Endodermal cell (in vitro differentiated cells): ENCODE measurements around the gene MYO18B. TPM values are rescaled to one million over a fixed set of nuclear protein-coding genes. Genes with fewer than 3 reads are reported as not detected.
A peak's percentile ranks its signal among the peaks of the same experiment; 100 is the strongest.

ENCODE experiments used
- DNase-seq: peaks from one replicate; pipeline ENCODE4 v3.0.0-alpha.2; 2017
- H3K27ac ChIP-seq: 2 replicates; pipeline ENCODE4 v1.5.1; 2013; ENCODE audit warnings: mild to moderate bottlenecking, low read depth, low read length, moderate library complexity
- H3K27me3 ChIP-seq: 2 replicates; pipeline ENCODE4 v1.6.1; 2013; ENCODE audit warnings: mild to moderate bottlenecking, low read length, moderate library complexity; ENCODE audit not compliant: insufficient read depth, control insufficient read depth, poor library complexity, severe bottlenecking
- H3K36me3 ChIP-seq: 2 replicates; pipeline ENCODE4 v1.7.0; 2013; ENCODE audit warnings: mild to moderate bottlenecking, low read length, moderate library complexity; ENCODE audit not compliant: control insufficient read depth, insufficient read depth
- H3K4me1 ChIP-seq: one replicate; pipeline ENCODE4 v1.7.0; 2013; ENCODE audit warnings: low read length; ENCODE audit not compliant: control insufficient read depth, insufficient read depth
- H3K4me3 ChIP-seq: 2 replicates; pipeline ENCODE4 v1.5.1; 2013; ENCODE audit warnings: mild to moderate bottlenecking, low read length, moderate library complexity
- H3K9ac ChIP-seq: 2 replicates; pipeline ENCODE4 v1.6.1; 2013; ENCODE audit warnings: mild to moderate bottlenecking, low read length, moderate library complexity; ENCODE audit not compliant: poor library complexity, severe bottlenecking; ENCODE audit errors: extremely low read depth
- H3K9me3 ChIP-seq: 2 replicates; pipeline ENCODE4 v1.6.1; 2013; ENCODE audit warnings: mild to moderate bottlenecking, low read length, moderate library complexity; ENCODE audit not compliant: control insufficient read depth
- H3K27ac Mint-ChIP-seq: 2 replicates; pipeline ENCODE4 v1.8.0; 2020; ENCODE audit warnings: mixed read lengths
- H3K27me3 Mint-ChIP-seq: 2 replicates; pipeline ENCODE4 v1.8.0; 2021; ENCODE audit warnings: mild to moderate bottlenecking, mixed read lengths; ENCODE audit not compliant: insufficient read depth
- H3K36me3 Mint-ChIP-seq: 2 replicates; pipeline ENCODE4 v1.8.0; 2020; ENCODE audit warnings: low read depth, mixed read lengths
- H3K4me1 Mint-ChIP-seq: 2 replicates; pipeline ENCODE4 v1.8.0; 2020; ENCODE audit warnings: mixed read lengths
- H3K4me3 Mint-ChIP-seq: 2 replicates; pipeline ENCODE4 v1.8.0; 2020; ENCODE audit warnings: mild to moderate bottlenecking, moderate library complexity, mixed read lengths
- H3K9me3 Mint-ChIP-seq: 2 replicates; pipeline ENCODE4 v1.8.0; 2020; ENCODE audit warnings: mild to moderate bottlenecking, mixed read lengths
- CTCF ChIP-seq: fragments of 200-600 bp; sonication (generic); conservative IDR thresholded peaks from 2 replicates; pipeline ENCODE4 v1.5.0; 2021; ENCODE audit warnings: antibody characterized with exemption, mild to moderate bottlenecking
- whole genome bisulfite sequencing, 2 experiments: methylation state at CpG; one replicate each; pipeline versions ENCODE4 v1.1.5 to v1.1.7; 2013; ENCODE audit warnings: missing lambda C conversion rate in 2 of 2, mixed read lengths in 1 of 2; ENCODE audit not compliant: insufficient coverage in 1 of 2, insufficient read length in 1 of 2; 5-methylcytosine and 5-hydroxymethylcytosine counted together
- total RNA-seq, 2 donors: library from RNA; stranded (reverse); fragmentation: NEBNext Ultra II Directional in 1 of 2; extraction: Animal tissue kit (Norgen Biotek cat#: 25700) in 1 of 2; gene quantifications; 2 replicates in 1 of 2; 3 replicates in 1 of 2; pipeline ENCODE4 v1.2.1, GENCODE V29; 2021

The MYO18B gene
- total RNA-seq, 2 donors from 2014 or later: 0.77 to 0.84 TPM

GRCh38 chr22:25966448-25966913 is 224.5 kb downstream of the MYO18B start:
- Mint-ChIP-seq H3K36me3 (peaks cover 2% of the 10 kb centered on the region), H3K27ac (peak overlapping the region; percentile 26), H3K4me1 (peaks cover 13% of the 10 kb centered on the region), H3K4me3 (peak overlapping the region; percentile 2), H3K27me3 (no peaks in the 10 kb centered on the region), H3K9me3 (peaks cover 15% of the 10 kb centered on the region)
- Histone ChIP-seq H3K36me3 (no peaks in the 10 kb centered on the region), H3K27ac (no peak overlapping the region), H3K9ac (no peak overlapping the region), H3K4me3 (peak overlapping the region; percentile 34), H3K27me3 (no peaks in the 10 kb centered on the region), H3K4me1 (peaks cover 12% of the 10 kb centered on the region), H3K9me3 (peaks cover 20% of the 10 kb centered on the region)
- 36 to 46% methylated on average over 7 to 8 of the region's 8 CpGs for WGBS, 2 experiments
- no peak for TF ChIP-seq CTCF
- peak; percentile 71 for DNase-seq

DNA sequence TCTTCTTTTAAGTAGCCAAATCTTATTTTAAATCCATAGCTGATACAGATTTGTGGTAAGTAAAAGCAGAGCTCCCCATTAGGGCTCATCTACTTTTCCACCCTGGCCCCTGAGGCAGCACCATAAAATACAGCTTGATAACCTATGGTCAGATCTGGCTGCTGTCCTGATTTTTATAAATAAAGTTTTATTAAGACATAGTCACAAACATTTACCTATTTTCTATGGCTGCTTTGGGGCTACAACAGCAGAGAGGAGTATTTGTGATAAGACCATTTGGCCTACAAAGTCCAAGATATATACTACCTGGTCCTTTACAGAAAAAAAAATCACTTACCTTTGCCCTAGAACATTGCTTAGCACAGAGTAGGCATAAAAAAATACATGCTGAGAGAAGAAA is 227.3 kb downstream of the MYO18B start:
- H3K36me3 ChIP-seq: no peaks in the 10 kb centered on the region
- no peak for DNase-seq
- no peak overlapping the region for H3K4me3 ChIP-seq

DNA sequence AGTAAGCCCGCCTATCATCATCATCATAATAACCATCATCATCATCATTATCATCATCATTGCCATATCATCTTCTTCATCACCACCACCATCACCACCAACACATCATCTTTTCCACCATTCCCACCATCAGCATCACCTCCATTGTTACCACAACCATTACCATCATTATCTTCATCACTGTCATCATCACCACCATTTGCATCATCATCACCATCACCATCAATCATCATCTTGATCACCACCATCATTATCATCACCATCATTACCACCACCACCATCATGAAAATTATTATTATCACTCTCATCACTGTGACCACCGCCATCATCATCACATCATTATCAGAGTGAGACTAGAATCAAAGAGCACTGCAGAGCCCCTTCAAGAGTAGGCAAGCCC is 227.9 kb downstream of the MYO18B start:
- no peak overlapping the region for H3K27ac ChIP-seq

More for the DNA sequence above, 227.3 kb downstream of the MYO18B start:
- Histone ChIP-seq H3K9ac (no peak overlapping the region), H3K4me1 (peaks cover 12% of the 10 kb centered on the region), H3K27ac (no peak overlapping the region), H3K27me3 (no peaks in the 10 kb centered on the region), H3K9me3 (peaks cover 11% of the 10 kb centered on the region)
- Mint-ChIP-seq H3K27me3 (no peaks in the 10 kb centered on the region), H3K36me3 (peaks cover 2% of the 10 kb centered on the region), H3K4me1 (peaks cover 20% of the 10 kb centered on the region), H3K9me3 (peaks cover 10% of the 10 kb centered on the region), H3K27ac (no peak overlapping the region), H3K4me3 (no peak overlapping the region)
- no peak for TF ChIP-seq CTCF

More for the DNA sequence above, 227.9 kb downstream of the MYO18B start:
- H3K9me3 Mint-ChIP-seq: peaks cover 6% of the 10 kb centered on the region
- TF ChIP-seq CTCF: no peak
- H3K36me3 Mint-ChIP-seq: peaks cover 2% of the 10 kb centered on the region
- Histone ChIP-seq H3K36me3 (no peaks in the 10 kb centered on the region), H3K27me3 (no peaks in the 10 kb centered on the region), H3K4me1 (peaks cover 12% of the 10 kb centered on the region), H3K9me3 (peaks cover 6% of the 10 kb centered on the region), H3K4me3 (no peak overlapping the region), H3K9ac (no peak overlapping the region)
- H3K27ac Mint-ChIP-seq: no peak overlapping the region
- H3K4me1 Mint-ChIP-seq: peaks cover 20% of the 10 kb centered on the region
- H3K27me3 Mint-ChIP-seq: no peaks in the 10 kb centered on the region
- DNase-seq: no peak
- no peak overlapping the region for H3K4me3 Mint-ChIP-seq
- 88 to 92% methylated on average over 1 to 2 of the region's 2 CpGs for WGBS, 2 experiments
